ENCODE data around the gene CALM1.

The CALM1 gene

GRCh38 chr14:90381011-90381786 is 15.6 kb upstream of the CALM1 start:
- H3K27me3 ChIP-seq (ENCODE audit: insufficient read depth, low read length, poor library complexity, severe bottlenecking), result no peaks in the 10 kb centered on the region
- no peak overlapping the region for H2AFZ ChIP-seq (ENCODE audit: low read length)
- H3F3A ChIP-seq (ENCODE audit: low read depth), result no peaks in the 10 kb centered on the region
- no peak overlapping the region for H3K9ac ChIP-seq (ENCODE audit: low read depth, low read length, poor library complexity, severe bottlenecking)
- H3K79me2 ChIP-seq (ENCODE audit: insufficient read depth, low read length), result peaks cover 7% of the 10 kb centered on the region; the same call in 1 of the 2 replicates
- H3K4me1 ChIP-seq (ENCODE audit: insufficient read depth, low read length, poor library complexity, severe bottlenecking), result peaks cover 22% of the 10 kb centered on the region
- H3K4me2 ChIP-seq (ENCODE audit: low read depth, low read length, poor library complexity, severe bottlenecking), result peak overlapping the region; percentile 78
- H4K20me1 ChIP-seq (ENCODE audit: insufficient read depth, low read length, poor library complexity, severe bottlenecking), result no peaks in the 10 kb centered on the region
- H3K9me3 ChIP-seq (ENCODE audit: insufficient read depth, low read depth, low read length), result no peaks in the 10 kb centered on the region
- TF ChIP-seq EZH2phosphoT487 (IDR thresholded peaks at IDR 0.05; ENCODE audit: borderline replicate concordance) (no peak), CTCF (conservative IDR thresholded peaks at IDR 0.05; ENCODE audit: low read length) (no peak)
- H3K36me3 ChIP-seq (ENCODE audit: insufficient read depth, low read length), result no peaks in the 10 kb centered on the region
- H3K4me3 ChIP-seq (ENCODE audit: low read length, poor library complexity, severe bottlenecking), result no peak overlapping the region
- H3K9me2 ChIP-seq (replicated peaks; ENCODE audit: low read depth, low read length), result no peaks in the 10 kb centered on the region

GRCh38 chr14:90381999-90382451 is 14.8 kb upstream of the CALM1 start:
- TF ChIP-seq EZH2phosphoT487 (IDR thresholded peaks at IDR 0.05; ENCODE audit: borderline replicate concordance) (no peak), CTCF (conservative IDR thresholded peaks at IDR 0.05; ENCODE audit: low read length) (no peak)
- Histone ChIP-seq H3K36me3 (ENCODE audit: insufficient read depth, low read length) (no peaks in the 10 kb centered on the region), H3F3A (ENCODE audit: low read depth) (no peaks in the 10 kb centered on the region), H3K9ac (ENCODE audit: low read depth, low read length, poor library complexity, severe bottlenecking) (peak overlapping the region; percentile 89), H3K4me3 (ENCODE audit: low read length, poor library complexity, severe bottlenecking) (peak overlapping the region; percentile 83), H4K20me1 (ENCODE audit: insufficient read depth, low read length, poor library complexity, severe bottlenecking) (no peaks in the 10 kb centered on the region), H3K4me2 (ENCODE audit: low read depth, low read length, poor library complexity, severe bottlenecking) (peak overlapping the region; percentile 78), H3K9me3 (ENCODE audit: insufficient read depth, low read depth, low read length) (no peaks in the 10 kb centered on the region), H2AFZ (ENCODE audit: low read length) (peak overlapping the region; percentile 95; the same call in 1 of the 2 replicates), H3K4me1 (ENCODE audit: insufficient read depth, low read length, poor library complexity, severe bottlenecking) (peaks cover 22% of the 10 kb centered on the region), H3K9me2 (replicated peaks; ENCODE audit: low read depth, low read length) (no peaks in the 10 kb centered on the region), H3K27me3 (ENCODE audit: insufficient read depth, low read length, poor library complexity, severe bottlenecking) (no peaks in the 10 kb centered on the region), H3K79me2 (ENCODE audit: insufficient read depth, low read length) (peaks cover 7% of the 10 kb centered on the region; the same call in 1 of the 2 replicates)

- Histone ChIP-seq H3K9me2 (replicated peaks; ENCODE audit: low read depth, low read length) (no peaks in the 10 kb centered on the region), H3F3A (ENCODE audit: low read depth) (no peaks in the 10 kb centered on the region), H3K9me3 (ENCODE audit: insufficient read depth, low read depth, low read length) (no peaks in the 10 kb centered on the region), H3K79me2 (ENCODE audit: insufficient read depth, low read length) (peaks cover 7% of the 10 kb centered on the region; the same call in 1 of the 2 replicates), H3K4me3 (ENCODE audit: low read length, poor library complexity, severe bottlenecking) (peak overlapping the region; percentile 83), H3K9ac (ENCODE audit: low read depth, low read length, poor library complexity, severe bottlenecking) (peak overlapping the region; percentile 89), H2AFZ (ENCODE audit: low read length) (peak overlapping the region; percentile 95), H3K36me3 (ENCODE audit: insufficient read depth, low read length) (no peaks in the 10 kb centered on the region), H4K20me1 (ENCODE audit: insufficient read depth, low read length, poor library complexity, severe bottlenecking) (no peaks in the 10 kb centered on the region), H3K27me3 (ENCODE audit: insufficient read depth, low read length, poor library complexity, severe bottlenecking) (no peaks in the 10 kb centered on the region), H3K4me1 (ENCODE audit: insufficient read depth, low read length, poor library complexity, severe bottlenecking) (peaks cover 22% of the 10 kb centered on the region), H3K4me2 (ENCODE audit: low read depth, low read length, poor library complexity, severe bottlenecking) (peak overlapping the region; percentile 78)
- TF ChIP-seq CTCF (conservative IDR thresholded peaks at IDR 0.05; ENCODE audit: low read length), result no peak
Measured at GRCh38 chr14:90382491-90383125, 14.2 kb upstream of the CALM1 start.
